Ishikawa (cell line): Measurements from ENCODE around the gene FOXC1.

Experiments used
- CEBPB ChIP-seq: IDR thresholded peaks from 2 replicates; pipeline ENCODE4 v1.6.1; 2012
- CREB1 ChIP-seq: IDR thresholded peaks from 2 replicates; pipeline ENCODE4 v1.6.1; 2012; ENCODE audit warnings: low read depth
- EGR1 ChIP-seq: IDR thresholded peaks from 2 replicates; pipeline ENCODE4 v1.6.1; 2012
- EP300 ChIP-seq: IDR thresholded peaks from 2 replicates; pipeline ENCODE4 v1.6.1; 2012; ENCODE audit warnings: borderline replicate concordance
- FOXM1 ChIP-seq: IDR thresholded peaks from 2 replicates; pipeline ENCODE4 v1.6.1; 2012; ENCODE audit warnings: low read depth, borderline replicate concordance
- MAX ChIP-seq: IDR thresholded peaks from 2 replicates; pipeline ENCODE4 v1.6.1; 2012
- NFIC ChIP-seq: IDR thresholded peaks from 2 replicates; pipeline ENCODE4 v1.6.1; 2012
- RAD21 ChIP-seq: IDR thresholded peaks from 2 replicates; pipeline ENCODE4 v1.6.1; 2012; ENCODE audit warnings: low read depth
- REST ChIP-seq: IDR thresholded peaks from 2 replicates; pipeline ENCODE4 v1.6.1; 2012; ENCODE audit warnings: low read depth, mild to moderate bottlenecking
- TAF1 ChIP-seq: IDR thresholded peaks from 2 replicates; pipeline ENCODE4 v1.6.1; 2012; ENCODE audit warnings: low read depth, mild to moderate bottlenecking
- TCF12 ChIP-seq: IDR thresholded peaks from 2 replicates; pipeline ENCODE4 v1.6.1; 2012; ENCODE audit warnings: low read depth
- TEAD4 ChIP-seq: IDR thresholded peaks from 2 replicates; pipeline ENCODE4 v1.6.1; 2012
- YY1 ChIP-seq: IDR thresholded peaks from 2 replicates; pipeline ENCODE4 v1.6.1; 2012; ENCODE audit warnings: low read depth
- ZBTB7A ChIP-seq: IDR thresholded peaks from 2 replicates; pipeline ENCODE4 v1.6.1; 2012; ENCODE audit warnings: low read depth
- TF ChIP-seq, protein P1 (sequence below): IDR thresholded peaks from 2 replicates; pipeline ENCODE4 v1.6.1; 2012

FOXC1 gene

DNA sequence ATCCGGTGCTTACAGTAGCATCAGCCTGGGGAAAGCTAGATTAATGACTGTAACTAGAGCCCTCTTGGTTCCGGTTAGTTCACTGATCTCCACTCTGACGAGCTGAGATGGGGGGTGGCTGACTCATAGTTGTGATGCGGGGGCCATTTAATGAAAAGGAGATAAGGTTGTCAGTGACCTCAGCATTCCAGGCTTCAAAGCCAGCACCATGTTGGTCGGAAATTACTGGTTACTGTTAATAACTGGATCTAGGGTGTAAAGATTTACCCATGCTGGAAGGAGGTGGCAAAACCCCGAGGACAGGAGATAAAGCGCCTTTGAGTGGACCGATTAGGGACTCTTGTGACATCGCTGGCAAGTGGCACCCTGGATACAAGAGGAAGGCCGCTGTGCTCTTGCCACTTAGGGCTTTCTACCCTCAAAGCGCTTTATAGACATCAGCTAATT, 21.1 kb downstream of the FOXC1 start:
- TF ChIP-seq EGR1 (no peak), REST (no peak), CEBPB (no peak), CREB1 (no peak), ZBTB7A (no peak), RAD21 (no peak), TCF12 (no peak), TAF1 (no peak), NFIC (no peak), MAX (no peak), FOXM1 (no peak), TEAD4 (no peak), YY1 (no peak)
- TF ChIP-seq, protein P1, sequence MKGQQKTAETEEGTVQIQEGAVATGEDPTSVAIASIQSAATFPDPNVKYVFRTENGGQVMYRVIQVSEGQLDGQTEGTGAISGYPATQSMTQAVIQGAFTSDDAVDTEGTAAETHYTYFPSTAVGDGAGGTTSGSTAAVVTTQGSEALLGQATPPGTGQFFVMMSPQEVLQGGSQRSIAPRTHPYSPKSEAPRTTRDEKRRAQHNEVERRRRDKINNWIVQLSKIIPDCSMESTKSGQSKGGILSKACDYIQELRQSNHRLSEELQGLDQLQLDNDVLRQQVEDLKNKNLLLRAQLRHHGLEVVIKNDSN = no peak

- no peak for TF ChIP-seq TCF12
- TF ChIP-seq EGR1 = no peak
- TF ChIP-seq MAX = no peak
- TF ChIP-seq TAF1 = no peak
- no peak for TF ChIP-seq TEAD4
- no peak for TF ChIP-seq NFIC
- TF ChIP-seq REST = no peak
- TF ChIP-seq RAD21 = no peak
- TF ChIP-seq, protein P1 = no peak
- TF ChIP-seq CREB1 = no peak
- no peak for TF ChIP-seq EP300
- TF ChIP-seq ZBTB7A = no peak
- TF ChIP-seq FOXM1 = no peak
- TF ChIP-seq CEBPB = no peak
Measured at GRCh38 chr6:1631251-1631650, 21.5 kb downstream of the FOXC1 start.

- TF ChIP-seq, protein P1 = no peak
- TF ChIP-seq NFIC = no peak
- TF ChIP-seq RAD21 = no peak
- no peak for TF ChIP-seq ZBTB7A
- TF ChIP-seq TCF12 = no peak
- TF ChIP-seq TEAD4 = no peak
- no peak for TF ChIP-seq MAX
- TF ChIP-seq EP300 = no peak
- no peak for TF ChIP-seq YY1
- TF ChIP-seq CEBPB = no peak
- no peak for TF ChIP-seq EGR1
- no peak for TF ChIP-seq FOXM1
- TF ChIP-seq REST = no peak
- TF ChIP-seq TAF1 = no peak
- TF ChIP-seq CREB1 = no peak
Measured at GRCh38 chr6:1633366-1634021, 23.8 kb downstream of the FOXC1 start.
